ENCODE data around the gene DBH. TPM values are rescaled to one million over a fixed set of nuclear protein-coding genes. Genes with fewer than 3 reads are reported as not detected.

The DBH gene
- total and polyA plus RNA-seq, 8 donors = 0.08 to 2.2 (median 1.3) TPM

GRCh38 chr9:133693116-133693515, 57.0 kb downstream of the DBH start:
- Histone ChIP-seq H3K36me3 (no peaks in the 10 kb centered on the region), H3K27ac (no peak overlapping the region), H3K4me1 (no peaks in the 10 kb centered on the region), H3K27me3 (no peaks in the 10 kb centered on the region), H3K4me3 (no peak overlapping the region), H3K9me3 (no peaks in the 10 kb centered on the region)
- DNase-seq (peak in 1 of 4 donors; percentile 32), ATAC-seq (no peak)
- intact Hi-C loops (cut with DNase I) = no loop called here
- TF ChIP-seq CTCF (IDR thresholded peaks at IDR 0.05) = no peak

DNA sequence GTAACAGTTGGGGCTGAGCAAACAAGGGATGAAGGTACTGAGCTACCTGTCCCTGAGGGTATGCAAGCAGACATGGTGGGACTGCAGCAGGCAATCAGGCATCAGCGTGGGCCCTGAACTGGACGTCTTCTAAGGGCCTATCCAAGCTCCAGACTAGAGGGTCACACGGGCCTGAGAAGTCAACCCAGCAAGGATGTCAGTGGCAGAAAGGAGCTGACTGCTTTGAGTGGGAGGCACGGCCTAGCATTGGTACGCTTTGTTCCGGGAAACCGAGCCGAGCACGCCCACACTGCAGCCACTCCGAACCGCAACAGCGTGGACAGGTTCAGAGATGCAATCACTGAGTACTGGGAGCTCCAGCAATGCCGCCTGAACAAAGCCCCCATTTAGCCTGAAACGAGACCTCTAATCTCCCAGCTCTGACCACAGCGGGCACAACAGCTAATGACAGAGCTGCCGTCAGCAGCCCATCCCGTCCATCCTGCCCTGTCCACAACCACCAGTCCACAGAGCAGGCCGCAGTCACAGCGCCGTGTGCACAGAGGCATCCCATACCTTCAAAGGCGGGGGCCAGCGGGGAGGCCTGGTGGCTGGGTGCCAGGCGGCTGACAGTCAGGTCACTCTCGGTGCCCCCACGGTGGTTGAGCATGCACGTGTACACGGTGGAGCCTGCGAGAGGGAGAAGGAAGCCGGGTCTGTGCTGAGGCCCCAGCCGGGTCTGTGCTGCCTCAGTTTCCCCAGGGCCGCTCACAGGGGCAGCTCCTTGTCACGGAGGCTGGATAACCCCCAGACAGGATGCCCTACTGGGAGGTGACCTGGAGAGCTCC, 57.8 kb downstream of the DBH start:
- Histone ChIP-seq H3K4me3 (no peak overlapping the region), H3K9me3 (no peaks in the 10 kb centered on the region), H3K4me1 (no peaks in the 10 kb centered on the region), H3K27me3 (no peaks in the 10 kb centered on the region), H3K27ac (no peak overlapping the region), H3K36me3 (no peaks in the 10 kb centered on the region)
- peak in 1 of 4 donors; percentile 70 for DNase-seq
- no peak for TF ChIP-seq CTCF (IDR thresholded peaks at IDR 0.05)
- ATAC-seq = no peak
- intact Hi-C loops (cut with DNase I) = no loop called here

DNA sequence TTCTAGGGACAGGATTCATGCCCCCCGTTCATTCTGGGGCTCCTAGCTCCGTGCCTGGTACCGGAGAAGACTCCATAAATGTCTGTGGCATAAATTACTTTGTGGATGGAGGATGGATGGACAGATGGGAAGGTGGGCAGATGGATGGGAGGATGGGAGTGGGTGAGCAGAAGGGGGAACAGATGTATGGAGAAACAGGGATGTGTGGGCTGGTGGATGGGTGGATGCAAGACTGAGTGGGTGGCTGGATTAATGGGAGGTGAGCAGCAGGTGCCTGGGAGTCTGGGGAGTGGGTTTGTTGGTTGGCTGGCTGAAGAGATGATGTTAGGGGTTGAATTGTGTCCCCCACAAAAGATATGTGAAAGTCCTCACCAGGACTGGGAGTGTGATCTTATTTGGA, 58.5 kb downstream of the DBH start:
- H3K4me1 ChIP-seq = no peaks in the 10 kb centered on the region
- DNase-seq (no peak), ATAC-seq (no peak)
- intact Hi-C loops (cut with DNase I) = no loop called here
- no peaks in the 10 kb centered on the region for H3K36me3 ChIP-seq
- no peak for TF ChIP-seq CTCF (IDR thresholded peaks at IDR 0.05)
- no peak overlapping the region for H3K27ac ChIP-seq
- no peaks in the 10 kb centered on the region for H3K27me3 ChIP-seq
- no peak overlapping the region for H3K4me3 ChIP-seq
- no peaks in the 10 kb centered on the region for H3K9me3 ChIP-seq

GRCh38 chr9:133696071-133696472, 59.9 kb downstream of the DBH start:
- ATAC-seq = no peak
- H3K27ac ChIP-seq = no peak overlapping the region

More at GRCh38 chr9:133696071-133696472, 59.9 kb downstream of the DBH start:
- intact Hi-C loops (cut with DNase I) = no loop called here
- Histone ChIP-seq H3K4me1 (peaks cover 0 to 3% of the 10 kb centered on the region in 2 donors), H3K4me3 (no peak overlapping the region), H3K27me3 (peaks cover 0 to 3% of the 10 kb centered on the region in 2 donors), H3K9me3 (no peaks in the 10 kb centered on the region), H3K36me3 (no peaks in the 10 kb centered on the region)
- no peak for TF ChIP-seq CTCF (IDR thresholded peaks at IDR 0.05)
- DNase-seq = peak in 1 of 4 donors; percentile 64
